ENCODE results near the gene TLCD2. TPM values are rescaled to one million over a fixed set of nuclear protein-coding genes. Genes with fewer than 3 reads are reported as not detected.
"Not testable (repeated sequence)": the region's sequence is repeated elsewhere in the genome, so short reads cannot be mapped to it uniquely, and the experiment has no call there.

TLCD2 gene
- total RNA-seq, 1 experiment from 2014 or later: 12.0 TPM

DNA sequence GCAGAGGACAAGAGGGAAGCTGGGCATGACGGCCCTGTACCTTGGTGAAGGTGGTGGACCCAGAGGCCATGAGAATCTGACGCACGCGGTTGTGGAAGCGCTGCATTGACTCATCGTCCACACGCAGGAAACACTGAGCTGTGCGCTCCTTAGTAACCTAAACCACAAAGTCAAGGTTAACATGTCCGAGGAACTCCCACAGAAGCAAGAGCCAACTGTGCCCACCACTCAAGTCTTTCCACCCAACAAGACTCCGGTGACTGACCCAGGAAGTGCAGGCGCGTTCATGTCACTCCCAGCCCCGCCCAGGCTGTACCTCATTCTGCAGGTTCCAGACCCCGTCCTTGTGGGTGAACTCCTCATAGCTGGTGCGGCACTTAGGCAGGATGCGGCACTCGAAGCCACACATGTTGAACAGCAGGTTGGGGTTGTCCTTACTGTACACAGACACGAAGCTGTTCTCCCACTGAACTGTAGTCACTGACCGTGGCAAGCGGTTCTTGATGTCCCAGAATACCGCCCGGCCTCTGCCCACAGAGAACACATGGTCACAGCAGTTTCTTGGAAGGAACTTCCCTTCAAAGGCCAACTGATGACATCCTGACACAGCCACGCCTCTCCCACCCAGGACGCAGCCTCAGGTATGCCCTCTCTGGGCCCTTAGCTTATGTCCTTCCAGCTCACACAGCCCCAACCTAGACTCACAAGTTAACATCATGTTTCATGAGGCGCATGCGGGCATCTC is 37.0 kb downstream of the TLCD2 start:
- BruUV-seq (replicated peaks): no TSS peak
- no peaks in the 10 kb centered on the region for H3K4me1 ChIP-seq
- H3K9me3 Mint-ChIP-seq (ENCODE audit: unreplicated experiment): no peaks in the 10 kb centered on the region
- peaks cover 3% of the 10 kb centered on the region for H3K36me3 ChIP-seq (ENCODE audit: control insufficient read depth, insufficient read depth, low read length)
- no peak overlapping the region for H3K4me3 Mint-ChIP-seq (ENCODE audit: unreplicated experiment)
- H3K4me3 ChIP-seq (ENCODE audit: low read depth, low read length): no peak overlapping the region
- no peaks in the 10 kb centered on the region for H3K27me3 ChIP-seq (replicated peaks; ENCODE audit: control insufficient read depth, insufficient read depth, low read length)
- ChIA-PET POLR2A (interaction anchor here (1.1 kb wide), 1 partner anchor 43 kb away, joined by 7 read pairs; no protein-coding TSS in a partner anchor), CTCF (no interaction called here)
- H3K27ac Mint-ChIP-seq (ENCODE audit: unreplicated experiment): no peak overlapping the region
- intact Hi-C loops (cut with micrococcal nuclease; ENCODE audit: unreplicated experiment): no loop called here
- no peaks in the 10 kb centered on the region for H3K27me3 Mint-ChIP-seq (ENCODE audit: insufficient read depth, unreplicated experiment)
- peaks cover 98% of the 10 kb centered on the region for H3K36me3 Mint-ChIP-seq (ENCODE audit: insufficient read depth, unreplicated experiment)
- DNase-seq: no peak
- TF ChIP-seq, protein P1, sequence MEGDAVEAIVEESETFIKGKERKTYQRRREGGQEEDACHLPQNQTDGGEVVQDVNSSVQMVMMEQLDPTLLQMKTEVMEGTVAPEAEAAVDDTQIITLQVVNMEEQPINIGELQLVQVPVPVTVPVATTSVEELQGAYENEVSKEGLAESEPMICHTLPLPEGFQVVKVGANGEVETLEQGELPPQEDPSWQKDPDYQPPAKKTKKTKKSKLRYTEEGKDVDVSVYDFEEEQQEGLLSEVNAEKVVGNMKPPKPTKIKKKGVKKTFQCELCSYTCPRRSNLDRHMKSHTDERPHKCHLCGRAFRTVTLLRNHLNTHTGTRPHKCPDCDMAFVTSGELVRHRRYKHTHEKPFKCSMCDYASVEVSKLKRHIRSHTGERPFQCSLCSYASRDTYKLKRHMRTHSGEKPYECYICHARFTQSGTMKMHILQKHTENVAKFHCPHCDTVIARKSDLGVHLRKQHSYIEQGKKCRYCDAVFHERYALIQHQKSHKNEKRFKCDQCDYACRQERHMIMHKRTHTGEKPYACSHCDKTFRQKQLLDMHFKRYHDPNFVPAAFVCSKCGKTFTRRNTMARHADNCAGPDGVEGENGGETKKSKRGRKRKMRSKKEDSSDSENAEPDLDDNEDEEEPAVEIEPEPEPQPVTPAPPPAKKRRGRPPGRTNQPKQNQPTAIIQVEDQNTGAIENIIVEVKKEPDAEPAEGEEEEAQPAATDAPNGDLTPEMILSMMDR (IDR thresholded peaks at IDR 0.05; ENCODE audit: insufficient read depth in 1 of 2, low read depth in 1 of 2, low read length in 1 of 2, severe bottlenecking in 1 of 2, unreplicated experiment in 1 of 2): no peak
- no peaks in the 10 kb centered on the region for H3K9me3 ChIP-seq
- peaks cover 23% of the 10 kb centered on the region for H3K4me1 Mint-ChIP-seq (ENCODE audit: low read depth, unreplicated experiment)

DNA sequence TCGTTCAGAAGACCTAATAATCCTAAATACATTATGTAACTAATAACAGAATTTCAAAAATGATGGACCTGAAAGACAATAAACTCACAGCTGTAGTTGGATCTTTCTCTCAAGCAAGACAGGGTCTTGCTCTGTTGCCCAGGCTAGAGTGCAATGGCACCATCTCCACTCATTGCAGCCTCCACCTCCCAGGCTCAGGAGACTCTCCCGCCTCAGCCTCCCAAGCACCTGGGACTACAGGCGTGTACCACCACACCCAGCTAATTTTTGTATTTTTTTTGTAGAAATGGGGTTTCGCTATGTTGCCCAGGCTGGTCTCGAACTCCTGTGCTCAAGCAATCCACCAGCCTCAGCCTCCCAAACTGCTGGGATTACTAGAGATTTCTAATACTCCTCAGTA is 46.2 kb downstream of the TLCD2 start:
- DNase-seq; BruUV-seq (replicated peaks); H3K27ac Mint-ChIP-seq (ENCODE audit: unreplicated experiment); H3K9me3 Mint-ChIP-seq (ENCODE audit: unreplicated experiment); H3K4me3 ChIP-seq (ENCODE audit: low read depth, low read length); H3K27me3 Mint-ChIP-seq (ENCODE audit: insufficient read depth, unreplicated experiment); H3K27me3 ChIP-seq (replicated peaks; ENCODE audit: control insufficient read depth, insufficient read depth, low read length); H3K4me3 Mint-ChIP-seq (ENCODE audit: unreplicated experiment); H3K9me3 ChIP-seq; intact Hi-C loops (cut with micrococcal nuclease; ENCODE audit: unreplicated experiment): not testable (repeated sequence)
- ChIA-PET POLR2A (interaction anchor here (1.0 kb wide), 1 partner anchor 14 kb away, joined by 3 read pairs; the partner anchor contains the start of gene RILP), CTCF (interaction anchor here (0.6 to 1.0 kb wide), 2 partner anchors 15 to 1760 kb away, joined by 3 to 9 read pairs; no protein-coding TSS in a partner anchor)
- peaks cover 12% of the 10 kb centered on the region for H3K4me1 ChIP-seq
- Mint-ChIP-seq H3K36me3 (ENCODE audit: insufficient read depth, unreplicated experiment) (peaks cover 99% of the 10 kb centered on the region), H3K4me1 (ENCODE audit: low read depth, unreplicated experiment) (peaks cover 11% of the 10 kb centered on the region)
- H3K36me3 ChIP-seq (ENCODE audit: control insufficient read depth, insufficient read depth, low read length): peaks cover 14% of the 10 kb centered on the region

DNA sequence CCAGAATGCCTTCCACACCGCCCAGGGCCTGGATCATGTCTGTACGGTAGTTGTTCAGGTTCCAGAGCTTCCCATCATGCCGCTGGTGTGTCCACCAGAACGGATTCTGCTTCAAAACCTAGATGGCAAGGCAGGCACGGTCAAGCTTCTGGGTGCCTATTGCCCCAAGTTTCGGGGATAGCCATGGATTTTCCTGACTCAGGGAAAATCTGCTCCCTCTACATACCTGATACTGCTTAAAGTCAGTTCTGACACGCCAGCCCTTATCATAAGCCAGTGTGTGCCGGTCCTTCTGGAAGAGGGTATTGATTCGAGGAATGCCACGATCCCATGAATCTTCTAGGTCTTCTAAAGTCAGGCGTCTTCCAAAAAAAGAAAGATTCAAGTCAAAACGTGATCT is 49.1 kb downstream of the TLCD2 start:
- H3K4me1 ChIP-seq: no peaks in the 10 kb centered on the region
- peaks cover 21% of the 10 kb centered on the region for H3K36me3 ChIP-seq (ENCODE audit: control insufficient read depth, insufficient read depth, low read length)
- intact Hi-C loops (cut with micrococcal nuclease; ENCODE audit: unreplicated experiment): no loop called here
- Mint-ChIP-seq H3K27ac (ENCODE audit: unreplicated experiment) (no peak overlapping the region), H3K36me3 (ENCODE audit: insufficient read depth, unreplicated experiment) (peaks cover 100% of the 10 kb centered on the region), H3K4me3 (ENCODE audit: unreplicated experiment) (no peak overlapping the region), H3K9me3 (ENCODE audit: unreplicated experiment) (no peaks in the 10 kb centered on the region), H3K27me3 (ENCODE audit: insufficient read depth, unreplicated experiment) (no peaks in the 10 kb centered on the region), H3K4me1 (ENCODE audit: low read depth, unreplicated experiment) (no peaks in the 10 kb centered on the region)
- no peaks in the 10 kb centered on the region for H3K9me3 ChIP-seq
- no peak overlapping the region for H3K4me3 ChIP-seq (ENCODE audit: low read depth, low read length)
- no peaks in the 10 kb centered on the region for H3K27me3 ChIP-seq (replicated peaks; ENCODE audit: control insufficient read depth, insufficient read depth, low read length)
- BruUV-seq (replicated peaks): no TSS peak
- POLR2A ChIA-PET: interaction anchor here (1.4 kb wide), 1 partner anchor 12 kb away, joined by 3 read pairs; the partner anchor contains the start of gene RILP
- CTCF ChIA-PET: interaction anchor here (1.0 kb wide), 1 partner anchor 8 kb away, joined by 5 read pairs; no protein-coding TSS in a partner anchor
- TF ChIP-seq, protein P1 (IDR thresholded peaks at IDR 0.05; ENCODE audit: insufficient read depth in 1 of 2, low read depth in 1 of 2, low read length in 1 of 2, severe bottlenecking in 1 of 2, unreplicated experiment in 1 of 2): no peak
- DNase-seq: no peak
